ENCODE results near the gene SMIM1. TPM values are rescaled to one million over a fixed set of nuclear protein-coding genes. Genes with fewer than 3 reads are reported as not detected.
"Not testable (repeated sequence)": the region's sequence is repeated elsewhere in the genome, so short reads cannot be mapped to it uniquely, and the experiment has no call there.

The SMIM1 gene, protein sequence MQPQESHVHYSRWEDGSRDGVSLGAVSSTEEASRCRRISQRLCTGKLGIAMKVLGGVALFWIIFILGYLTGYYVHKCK
- total RNA-seq, result not detected

GRCh38 chr1:3772715-3773571 lies at the start of gene SMIM1:
TSS of gene SMIM1 (plus strand) at chr1:3772749. CDS start at chr1:3775374, 2,625 bp downstream.
- no peak for DNase-seq (ENCODE audit: low spot score in 2 of 2)
- no peak for FAIRE-seq

DNA sequence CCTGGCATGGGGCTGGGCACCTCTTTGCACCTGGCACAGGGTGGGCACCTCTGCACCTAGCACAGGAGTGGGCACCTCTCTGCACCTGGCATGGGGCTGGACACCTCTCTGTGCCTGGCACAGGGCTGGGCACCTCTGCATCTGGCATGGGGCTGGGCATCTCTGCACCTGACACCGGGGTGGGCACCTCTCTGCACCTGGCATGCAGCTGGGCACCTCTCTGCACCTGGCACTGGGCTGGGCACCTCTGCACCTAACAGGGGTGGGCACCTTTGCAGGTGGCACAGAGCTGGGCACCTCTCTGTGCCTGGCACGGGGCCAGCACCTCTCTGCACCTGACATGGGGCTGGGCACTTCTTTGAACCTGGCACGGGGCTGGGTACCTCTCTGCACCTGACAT lies 49.7 kb upstream of the SMIM1 start:
- FAIRE-seq (no peak), DNase-seq (ENCODE audit: low spot score in 2 of 2) (no peak)

GRCh38 chr1:3724416-3725030 lies 48.0 kb upstream of the SMIM1 start:
- FAIRE-seq, result not testable (repeated sequence)
- DNase-seq (ENCODE audit: low spot score in 2 of 2), result peak; percentile 73 to 78

DNA sequence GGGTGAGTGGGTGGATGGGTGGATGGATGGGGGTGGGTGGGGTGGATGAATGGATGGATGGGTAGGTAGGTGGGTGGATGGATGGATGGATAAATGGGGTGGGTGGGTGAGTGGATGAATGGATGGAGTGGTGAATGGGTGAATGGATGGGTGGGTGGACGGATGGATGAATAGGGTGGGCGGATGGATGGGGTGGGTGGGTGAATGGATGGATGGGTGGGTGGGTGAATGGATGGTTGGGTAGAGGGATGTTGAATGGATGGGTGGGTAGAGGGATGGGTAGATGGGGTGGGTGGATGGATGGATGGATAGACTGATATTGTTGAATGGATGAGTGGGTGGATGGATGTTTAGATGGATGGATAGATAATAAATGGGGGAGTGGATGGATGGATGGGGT lies 47.2 kb upstream of the SMIM1 start:
- DNase-seq (ENCODE audit: low spot score in 2 of 2) (no peak), FAIRE-seq (no peak)

- FAIRE-seq, result no peak
- DNase-seq (ENCODE audit: low spot score in 2 of 2), result peak; percentile 76 to 77
These were observed 45.3 kb upstream of the SMIM1 start for GRCh38 chr1:3727042-3727824.

DNA sequence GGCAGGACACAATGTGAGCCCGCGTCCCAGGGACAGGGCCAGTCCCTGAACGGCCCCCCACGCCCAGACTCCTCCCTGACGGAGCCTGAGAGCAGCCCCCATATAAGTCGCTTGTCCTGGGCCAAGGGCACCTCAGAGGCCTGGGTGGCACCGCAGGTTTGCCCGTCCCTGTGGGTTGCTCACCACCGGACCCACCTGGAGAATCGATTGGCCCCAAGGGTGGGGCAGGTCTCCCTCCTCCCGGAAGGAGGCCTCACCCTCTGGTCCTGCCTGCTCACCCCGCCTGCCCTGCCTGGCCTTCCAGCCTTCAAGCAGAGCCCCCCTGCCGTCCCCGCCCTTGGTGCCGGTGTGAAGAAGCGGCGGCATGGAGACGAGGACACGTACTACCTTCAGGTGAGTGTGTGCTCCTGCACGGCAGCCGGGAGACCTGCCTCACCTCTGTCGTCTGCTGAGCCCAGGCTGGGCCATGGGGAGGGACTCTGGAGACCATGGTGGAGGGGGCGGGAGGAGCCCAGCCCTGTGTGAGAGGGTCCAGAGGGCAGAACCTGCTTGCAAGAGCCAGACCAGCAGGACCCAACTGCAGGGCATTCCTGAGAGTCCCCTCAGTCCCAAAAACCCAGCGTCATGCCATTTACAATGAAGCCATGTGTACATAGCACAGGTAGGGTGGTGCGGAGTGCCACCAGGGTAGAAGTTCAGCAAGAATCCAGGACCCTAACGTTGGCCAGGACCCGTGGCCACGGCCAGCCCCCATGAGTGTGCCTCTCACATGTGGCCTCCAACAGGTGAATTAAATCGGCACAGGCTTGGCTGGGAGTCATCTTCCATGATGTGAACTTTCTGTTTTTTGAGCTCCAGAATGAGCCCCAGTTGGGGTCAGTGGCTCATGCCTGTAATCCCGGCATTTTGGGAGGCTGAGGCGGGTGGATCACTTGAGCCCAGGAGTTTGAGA lies 44.4 kb upstream of the SMIM1 start:
- no peak for DNase-seq (ENCODE audit: low spot score in 2 of 2)
- FAIRE-seq, result no peak

DNA sequence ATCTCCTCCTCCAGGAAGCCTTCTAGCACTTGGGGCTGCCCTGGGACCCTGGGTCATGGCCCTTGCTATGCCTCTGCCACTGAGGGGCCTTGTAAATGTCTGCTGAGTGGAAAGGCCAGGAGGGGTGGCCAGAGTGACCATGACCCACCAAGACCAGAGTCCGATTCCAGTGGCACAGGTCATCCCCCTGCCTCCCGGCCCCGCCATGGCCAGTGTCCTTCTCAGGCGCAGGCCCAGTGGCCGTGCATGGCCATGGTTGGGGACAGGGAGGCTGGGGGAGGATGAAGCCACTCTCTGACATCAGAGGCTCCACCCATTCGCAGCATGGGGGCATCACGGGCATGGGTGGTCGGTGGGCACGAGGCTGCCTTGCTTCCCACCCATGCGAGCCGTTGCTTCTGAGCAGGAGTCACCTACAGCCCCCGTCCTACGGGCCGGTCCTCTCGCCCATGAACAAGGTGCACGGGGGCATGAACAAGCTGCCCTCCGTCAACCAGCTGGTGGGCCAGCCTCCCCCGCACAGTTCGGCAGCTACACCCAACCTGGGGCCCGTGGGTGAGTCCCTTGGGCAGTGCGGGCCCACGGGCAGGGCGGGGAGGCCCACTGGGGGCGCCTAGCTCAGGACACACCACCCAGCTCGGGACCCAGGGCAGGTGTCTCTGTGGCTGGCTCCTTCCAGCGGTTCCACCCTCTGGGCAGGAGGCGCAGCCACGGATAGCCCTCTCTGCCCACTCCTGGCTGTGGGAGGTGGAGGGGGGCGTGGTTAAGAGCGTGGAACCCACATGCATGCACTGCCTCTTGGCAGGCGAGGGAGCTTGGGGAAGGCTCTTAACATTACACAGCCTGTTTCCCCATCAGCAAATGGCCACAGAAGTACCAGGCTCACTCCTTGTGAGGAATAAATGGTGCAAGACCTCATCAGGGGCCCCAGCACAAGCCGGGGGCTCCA lies 42.7 kb upstream of the SMIM1 start:
- no peak for DNase-seq (ENCODE audit: low spot score in 2 of 2)
- FAIRE-seq, result no peak

GRCh38 chr1:3730543-3731247 lies 41.9 kb upstream of the SMIM1 start:
- DNase-seq (ENCODE audit: low spot score in 2 of 2) (no peak), FAIRE-seq (no peak)

DNA sequence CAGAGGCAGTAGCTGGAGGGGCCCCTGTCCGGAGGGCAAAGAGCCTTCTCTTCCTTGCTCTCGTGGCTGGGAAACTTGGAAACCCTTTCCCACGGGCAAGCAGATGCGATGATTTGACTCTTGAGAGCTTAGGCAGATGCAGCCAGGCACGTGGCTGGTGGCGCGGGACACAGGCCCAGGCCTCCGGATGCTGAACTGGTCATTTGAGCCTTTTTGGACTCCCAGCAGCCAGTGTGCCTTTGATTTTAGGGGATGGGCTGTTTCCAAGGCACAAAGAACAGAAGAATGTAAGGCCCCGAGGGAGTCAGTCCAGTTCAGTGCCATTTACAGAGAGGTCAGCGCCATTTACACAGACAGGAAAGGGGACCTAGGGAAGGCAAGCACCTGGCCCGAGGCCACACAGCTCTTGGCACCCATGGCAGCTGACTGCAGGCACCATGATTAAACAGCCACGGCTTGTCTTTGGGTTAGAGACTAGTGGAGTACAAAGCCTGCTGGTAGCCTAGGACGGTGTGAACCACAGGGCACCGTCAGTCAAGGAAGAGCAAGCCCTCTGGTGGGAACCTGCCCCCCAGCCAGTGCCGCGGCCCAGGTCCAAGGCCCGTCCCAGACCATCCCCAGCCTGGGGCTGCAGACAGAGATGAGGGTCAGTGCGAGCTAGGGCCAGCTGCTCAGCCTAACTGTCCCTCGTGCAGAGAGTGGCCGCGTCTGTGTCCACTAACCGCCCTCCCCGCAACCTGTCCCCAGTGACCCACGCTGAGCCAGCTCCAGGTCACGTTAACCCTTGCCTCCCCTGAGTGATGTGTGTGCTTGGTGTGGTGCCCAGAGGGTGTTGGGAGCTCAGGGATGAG lies 40.7 kb upstream of the SMIM1 start:
- DNase-seq (ENCODE audit: low spot score in 2 of 2), result peak in 1 of 2 donors; percentile 68
- FAIRE-seq, result no peak

DNA sequence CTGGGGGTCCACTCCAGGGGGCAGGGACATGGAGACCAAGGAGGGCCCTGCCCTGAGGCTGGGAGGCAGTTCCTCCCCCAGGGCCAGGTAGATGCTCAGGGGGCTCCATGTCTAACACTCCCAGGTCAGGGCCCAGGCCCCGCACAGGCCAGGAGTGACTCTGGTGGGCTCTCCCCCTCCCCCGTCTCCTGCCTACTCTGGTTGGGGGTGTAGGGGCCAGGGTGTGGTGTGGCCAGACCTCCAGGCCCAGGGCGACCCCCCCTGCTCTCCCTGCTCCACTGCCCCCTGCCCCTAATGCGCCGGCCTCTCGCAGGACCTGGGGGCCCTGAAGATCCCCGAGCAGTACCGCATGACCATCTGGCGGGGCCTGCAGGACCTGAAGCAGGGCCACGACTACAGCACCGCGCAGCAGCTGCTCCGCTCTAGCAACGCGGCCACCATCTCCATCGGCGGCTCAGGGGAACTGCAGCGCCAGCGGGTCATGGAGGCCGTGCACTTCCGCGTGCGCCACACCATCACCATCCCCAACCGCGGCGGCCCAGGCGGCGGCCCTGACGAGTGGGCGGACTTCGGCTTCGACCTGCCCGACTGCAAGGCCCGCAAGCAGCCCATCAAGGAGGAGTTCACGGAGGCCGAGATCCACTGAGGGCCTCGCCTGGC lies 40.0 kb upstream of the SMIM1 start:
- no peak for DNase-seq (ENCODE audit: low spot score in 2 of 2)

GRCh38 chr1:3733094-3733882 lies 39.3 kb upstream of the SMIM1 start:
- no peak for FAIRE-seq
- DNase-seq (ENCODE audit: low spot score in 2 of 2), result no peak

More for the DNA sequence above, 40.0 kb upstream of the SMIM1 start:
- no peak for FAIRE-seq

GRCh38 chr1:3733883-3734589 lies 38.5 kb upstream of the SMIM1 start:
- no peak for DNase-seq (ENCODE audit: low spot score in 2 of 2)
- FAIRE-seq, result no peak

DNA sequence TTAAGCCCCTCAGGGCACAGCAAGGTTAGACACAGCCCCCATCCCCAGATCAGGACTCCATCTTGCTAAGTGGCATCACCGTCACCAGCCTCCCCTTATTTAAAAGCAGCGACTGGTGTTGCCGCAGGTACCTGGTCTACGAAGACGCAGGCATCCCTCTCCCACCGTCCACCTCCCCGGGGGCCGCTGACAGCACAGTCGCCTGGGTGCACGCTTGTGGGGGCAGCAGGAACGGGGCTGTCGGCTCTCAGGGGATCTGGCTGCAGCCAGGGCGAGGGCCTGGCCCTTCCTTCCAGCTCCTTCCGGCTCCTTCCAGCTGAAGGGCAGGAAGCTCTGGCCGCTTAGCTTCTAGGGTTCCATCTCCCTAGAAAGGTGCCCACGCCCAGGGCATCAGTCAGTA lies 37.9 kb upstream of the SMIM1 start:
- no peak for FAIRE-seq
- no peak for DNase-seq (ENCODE audit: low spot score in 2 of 2)

GRCh38 chr1:3735027-3735681 lies 37.4 kb upstream of the SMIM1 start:
- FAIRE-seq (no peak), DNase-seq (ENCODE audit: low spot score in 2 of 2) (no peak)

GRCh38 chr1:3735688-3736087 lies 36.9 kb upstream of the SMIM1 start:
- FAIRE-seq (no peak), DNase-seq (ENCODE audit: low spot score in 2 of 2) (no peak)

Measured in frontal cortex (tissue), 4 donors.